Epithelial cell of prostate (primary cell): ENCODE data around the gene TAF1D.

ENCODE experiments used
- DNase-seq: peaks from one replicate; pipeline ENCODE4 v3.0.0-alpha.2; 2011; ENCODE audit warnings: low read depth, low spot score
- H3K27ac ChIP-seq: fragments of 450-650 bp; 2 replicates; pipeline ENCODE4 v1.5.1; 2017; ENCODE audit warnings: mild to moderate bottlenecking

The TAF1D gene

GRCh38 chr11:93729129-93729616, 12.1 kb downstream of the TAF1D start:
- DNase-seq, result no peak
- H3K27ac ChIP-seq, result peak overlapping the region; percentile 25

GRCh38 chr11:93728792-93729128, 12.5 kb downstream of the TAF1D start:
- H3K27ac ChIP-seq, result peak overlapping the region; percentile 25
- no peak for DNase-seq

GRCh38 chr11:93727985-93728791, 13.1 kb downstream of the TAF1D start:
- no peak for DNase-seq
- peak overlapping the region; percentile 25 for H3K27ac ChIP-seq

GRCh38 chr11:93724089-93724488, 17.2 kb downstream of the TAF1D start:
- H3K27ac ChIP-seq, result no peak overlapping the region
- DNase-seq, result no peak

- H3K27ac ChIP-seq, result no peak overlapping the region
- DNase-seq, result no peak
Observed at GRCh38 chr11:93720522-93720921, 20.8 kb downstream of the TAF1D start.

GRCh38 chr11:93719310-93719709, 22.0 kb downstream of the TAF1D start:
- DNase-seq, result no peak
- H3K27ac ChIP-seq, result no peak overlapping the region

GRCh38 chr11:93718057-93718563, 23.2 kb downstream of the TAF1D start:
- no peak for DNase-seq
- H3K27ac ChIP-seq, result no peak overlapping the region

- no peak for DNase-seq
- H3K27ac ChIP-seq, result no peak overlapping the region
Observed at GRCh38 chr11:93717501-93717900, 23.8 kb downstream of the TAF1D start.

- no peak for DNase-seq
- no peak overlapping the region for H3K27ac ChIP-seq
Observed at GRCh38 chr11:93715797-93716396, 25.4 kb downstream of the TAF1D start.

GRCh38 chr11:93712678-93713077, 28.6 kb downstream of the TAF1D start:
- DNase-seq, result no peak
- H3K27ac ChIP-seq, result no peak overlapping the region

GRCh38 chr11:93710239-93710638, 31.1 kb downstream of the TAF1D start:
- DNase-seq, result no peak
- no peak overlapping the region for H3K27ac ChIP-seq

- no peak for DNase-seq
- no peak overlapping the region for H3K27ac ChIP-seq
Observed at GRCh38 chr11:93704237-93704636, 37.1 kb downstream of the TAF1D start.

GRCh38 chr11:93700830-93701229, 40.5 kb downstream of the TAF1D start:
- no peak for DNase-seq
- H3K27ac ChIP-seq, result no peak overlapping the region

- no peak for DNase-seq
- no peak overlapping the region for H3K27ac ChIP-seq
Observed at GRCh38 chr11:93697611-93698010, 43.7 kb downstream of the TAF1D start.

- no peak for DNase-seq
Observed at GRCh38 chr11:93694557-93694956, 46.7 kb downstream of the TAF1D start.

GRCh38 chr11:93694109-93694508, 47.2 kb downstream of the TAF1D start:
- no peak overlapping the region for H3K27ac ChIP-seq
- no peak for DNase-seq

More at GRCh38 chr11:93694557-93694956, 46.7 kb downstream of the TAF1D start:
- H3K27ac ChIP-seq, result no peak overlapping the region

- no peak overlapping the region for H3K27ac ChIP-seq
- DNase-seq, result no peak
Observed at GRCh38 chr11:93689240-93689639, 52.1 kb downstream of the TAF1D start.

- no peak for DNase-seq
- H3K27ac ChIP-seq, result no peak overlapping the region
Observed at GRCh38 chr11:93686812-93687211, 54.5 kb downstream of the TAF1D start.

- no peak for DNase-seq
- H3K27ac ChIP-seq, result no peak overlapping the region
Observed at GRCh38 chr11:93686226-93686625, 55.1 kb downstream of the TAF1D start.
